Natural killer cell (primary cell): ENCODE data around the gene KITLG. TPM values are rescaled to one million over a fixed set of nuclear protein-coding genes. Genes with fewer than 3 reads are reported as not detected.

Experiments used
- ATAC-seq, 3 donors: fragments of 150-1000 bp in 2 of 3; fragments of 200-7000 bp in 1 of 3; cut with Tn5 transposase; 1 replicate in 1 of 3; 2 replicates in 2 of 3; pipeline ENCODE4 v1.10.0; 2021; ENCODE audit warnings: mild to moderate bottlenecking in 2 of 3, moderate library complexity in 2 of 3
- DNase-seq, 2 donors: peaks; one replicate each; pipeline versions ENCODE4 v3.0.0 to v3.0.0-alpha.2; 2013 to 2021; ENCODE audit warnings: mixed read lengths in 1 of 2
- H3K27ac ChIP-seq: one replicate; pipeline ENCODE4 v1.5.1; 2013; ENCODE audit warnings: mild to moderate bottlenecking, low read length
- H3K27me3 ChIP-seq: one replicate; pipeline ENCODE4 v1.6.1; 2013; ENCODE audit warnings: low read length; ENCODE audit not compliant: control insufficient read depth, insufficient read depth
- H3K36me3 ChIP-seq: one replicate; pipeline ENCODE4 v1.6.1; 2013; ENCODE audit warnings: low read length; ENCODE audit not compliant: control insufficient read depth, insufficient read depth
- H3K4me1 ChIP-seq: one replicate; pipeline ENCODE4 v1.6.1; 2013; ENCODE audit warnings: low read length; ENCODE audit not compliant: control insufficient read depth, insufficient read depth
- H3K4me3 ChIP-seq: one replicate; pipeline ENCODE4 v1.5.1; 2013; ENCODE audit warnings: low read length
- H3K9me3 ChIP-seq: one replicate; pipeline ENCODE4 v1.6.1; 2013; ENCODE audit warnings: low read length; ENCODE audit not compliant: control insufficient read depth, insufficient read depth
- H3K27ac Mint-ChIP-seq, 2 donors: one replicate each; pipeline ENCODE4 v1.8.0; 2022; ENCODE audit warnings: mild to moderate bottlenecking in 2 of 2, mixed read lengths in 2 of 2, moderate library complexity in 1 of 2
- H3K27me3 Mint-ChIP-seq, 2 donors: one replicate each; pipeline ENCODE4 v1.8.0; 2022; ENCODE audit warnings: low read depth in 2 of 2, mixed read lengths in 2 of 2
- H3K36me3 Mint-ChIP-seq: one replicate; pipeline ENCODE4 v1.8.0; 2022; ENCODE audit warnings: mixed read lengths
- H3K4me1 Mint-ChIP-seq, 2 donors: one replicate each; pipeline ENCODE4 v1.8.0; 2022; ENCODE audit warnings: mixed read lengths in 2 of 2
- H3K4me3 Mint-ChIP-seq: one replicate; pipeline ENCODE4 v1.8.0; 2022; ENCODE audit warnings: mild to moderate bottlenecking, moderate library complexity, mixed read lengths
- H3K9me3 Mint-ChIP-seq, 2 donors: one replicate each; pipeline ENCODE4 v1.8.0; 2022; ENCODE audit warnings: mixed read lengths in 2 of 2
- WGBS: methylation state at CpG from one replicate; pipeline ENCODE4 v1.1.7; 2013; ENCODE audit warnings: missing lambda C conversion rate; ENCODE audit not compliant: insufficient coverage; 5-methylcytosine and 5-hydroxymethylcytosine counted together
- intact Hi-C: fragments of 100-400 bp; cut with micrococcal nuclease; formaldehyde crosslinking; loops from one replicate; pipeline ENCODE4 v1.14.2; 2022
- total RNA-seq, 4 donors: library from RNA; stranded (reverse); fragments of 120-200 nt in 1 of 4; gene quantifications; one replicate each; pipeline versions ENCODE4 v1.2.3 to v1.2.4, GENCODE V29; 2013 to 2022
- TF ChIP-seq, protein P1 (sequence below): fragments of 200-600 bp; IDR thresholded peaks from one replicate; pipeline ENCODE4 v1.8.0; 2022; ENCODE audit warnings: antibody characterized with exemption

The KITLG gene
- total RNA-seq, 3 donors from 2014 or later (not counting 1 experiment from before 2014, with no cell fraction given) = not detected

DNA sequence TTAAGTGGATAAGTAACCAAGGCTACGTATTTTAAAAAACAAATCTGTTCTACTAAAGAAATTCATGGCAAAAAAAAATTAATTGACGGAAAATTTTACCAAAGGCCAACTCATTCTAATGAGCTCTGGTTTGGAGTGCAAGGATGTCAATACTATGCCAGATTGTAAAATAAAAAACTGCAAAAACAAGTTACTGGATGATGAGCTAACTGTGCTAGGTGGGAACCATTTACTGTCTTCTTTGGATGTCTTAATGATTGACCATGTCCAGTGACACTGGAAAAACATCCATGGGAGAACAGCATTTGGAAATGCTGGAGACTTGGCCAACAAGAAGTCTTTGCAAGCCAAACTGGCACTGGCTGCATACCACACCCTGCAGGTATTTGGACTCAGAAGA, 41.6 kb downstream of the KITLG start:
- H3K4me1 Mint-ChIP-seq = no peaks in the 10 kb centered on the region
- ATAC-seq (no peak), DNase-seq (no peak)
- H3K4me1 ChIP-seq = no peaks in the 10 kb centered on the region
- no peaks in the 10 kb centered on the region for H3K27me3 ChIP-seq
- peaks cover 0 to 6% of the 10 kb centered on the region in 2 donors for H3K9me3 Mint-ChIP-seq
- WGBS = 86% methylated on average over 2 of the region's 2 CpGs
- H3K9me3 ChIP-seq = no peaks in the 10 kb centered on the region
- TF ChIP-seq, protein P1, sequence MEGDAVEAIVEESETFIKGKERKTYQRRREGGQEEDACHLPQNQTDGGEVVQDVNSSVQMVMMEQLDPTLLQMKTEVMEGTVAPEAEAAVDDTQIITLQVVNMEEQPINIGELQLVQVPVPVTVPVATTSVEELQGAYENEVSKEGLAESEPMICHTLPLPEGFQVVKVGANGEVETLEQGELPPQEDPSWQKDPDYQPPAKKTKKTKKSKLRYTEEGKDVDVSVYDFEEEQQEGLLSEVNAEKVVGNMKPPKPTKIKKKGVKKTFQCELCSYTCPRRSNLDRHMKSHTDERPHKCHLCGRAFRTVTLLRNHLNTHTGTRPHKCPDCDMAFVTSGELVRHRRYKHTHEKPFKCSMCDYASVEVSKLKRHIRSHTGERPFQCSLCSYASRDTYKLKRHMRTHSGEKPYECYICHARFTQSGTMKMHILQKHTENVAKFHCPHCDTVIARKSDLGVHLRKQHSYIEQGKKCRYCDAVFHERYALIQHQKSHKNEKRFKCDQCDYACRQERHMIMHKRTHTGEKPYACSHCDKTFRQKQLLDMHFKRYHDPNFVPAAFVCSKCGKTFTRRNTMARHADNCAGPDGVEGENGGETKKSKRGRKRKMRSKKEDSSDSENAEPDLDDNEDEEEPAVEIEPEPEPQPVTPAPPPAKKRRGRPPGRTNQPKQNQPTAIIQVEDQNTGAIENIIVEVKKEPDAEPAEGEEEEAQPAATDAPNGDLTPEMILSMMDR = no peak
- no peak overlapping the region for H3K27ac Mint-ChIP-seq
- no peaks in the 10 kb centered on the region for H3K27me3 Mint-ChIP-seq
- no peaks in the 10 kb centered on the region for H3K36me3 ChIP-seq
- no peak overlapping the region for H3K27ac ChIP-seq
- no peaks in the 10 kb centered on the region for H3K36me3 Mint-ChIP-seq
- H3K4me3 ChIP-seq = no peak overlapping the region
- intact Hi-C loops = no loop called here
- no peak overlapping the region for H3K4me3 Mint-ChIP-seq

DNA sequence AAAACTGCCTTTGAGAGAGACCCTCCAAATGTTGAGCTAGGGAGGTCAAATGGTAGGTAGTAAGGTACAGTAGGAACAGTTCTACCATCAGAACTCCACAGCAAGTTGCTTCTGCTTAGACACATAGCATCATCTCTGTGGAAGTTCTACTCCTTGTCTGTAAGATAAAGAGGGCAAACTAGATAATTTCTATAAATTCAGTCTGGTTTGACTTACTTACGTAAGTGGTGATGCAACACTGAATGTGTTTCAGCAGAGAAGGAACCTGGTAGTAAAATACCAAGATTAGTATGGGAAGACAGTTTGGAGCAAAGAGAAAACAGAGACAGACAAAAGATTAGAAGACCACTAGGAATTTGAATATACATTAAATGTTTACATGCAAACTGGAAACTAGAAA, 42.0 kb downstream of the KITLG start:
- Histone ChIP-seq H3K4me3 (no peak overlapping the region), H3K27ac (no peak overlapping the region), H3K36me3 (no peaks in the 10 kb centered on the region), H3K9me3 (no peaks in the 10 kb centered on the region), H3K4me1 (no peaks in the 10 kb centered on the region), H3K27me3 (no peaks in the 10 kb centered on the region)
- no peak overlapping the region for H3K27ac Mint-ChIP-seq
- no peaks in the 10 kb centered on the region for H3K27me3 Mint-ChIP-seq
- no peaks in the 10 kb centered on the region for H3K36me3 Mint-ChIP-seq
- ATAC-seq (no peak), DNase-seq (no peak)
- intact Hi-C loops = no loop called here
- H3K4me1 Mint-ChIP-seq = no peaks in the 10 kb centered on the region
- TF ChIP-seq, protein P1 = no peak
- H3K9me3 Mint-ChIP-seq = peaks cover 0 to 3% of the 10 kb centered on the region in 2 donors
- H3K4me3 Mint-ChIP-seq = no peak overlapping the region
- 93% methylated on average over 1 of the region's 1 CpG for WGBS

DNA sequence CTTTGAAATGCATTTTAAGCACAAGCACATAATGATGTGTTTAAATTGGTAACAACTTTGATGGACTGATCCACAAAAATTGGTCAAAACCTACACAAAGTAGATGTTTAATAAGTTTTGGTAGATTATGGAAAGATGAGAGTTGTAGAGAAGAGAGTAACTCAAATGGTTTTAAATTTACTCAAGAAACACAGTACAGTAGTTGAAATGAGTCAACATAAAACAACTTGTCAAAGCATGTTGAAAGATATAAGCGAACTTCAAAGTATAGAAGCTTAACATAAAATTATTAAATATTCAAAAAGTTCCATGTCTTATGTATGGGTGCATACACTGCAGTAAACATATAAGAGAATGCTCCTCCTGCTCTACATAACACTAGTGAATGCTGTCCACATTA, 49.4 kb downstream of the KITLG start:
- H3K4me3 Mint-ChIP-seq = no peak overlapping the region
- Histone ChIP-seq H3K4me1 (no peaks in the 10 kb centered on the region), H3K4me3 (no peak overlapping the region), H3K9me3 (no peaks in the 10 kb centered on the region), H3K27me3 (no peaks in the 10 kb centered on the region), H3K27ac (no peak overlapping the region), H3K36me3 (no peaks in the 10 kb centered on the region)
- H3K9me3 Mint-ChIP-seq = peaks cover 3 to 4% of the 10 kb centered on the region in 2 donors
- WGBS = no CpG with 5 or more reads among the region's 1 CpG
- no peaks in the 10 kb centered on the region for H3K27me3 Mint-ChIP-seq
- intact Hi-C loops = no loop called here
- no peaks in the 10 kb centered on the region for H3K36me3 Mint-ChIP-seq
- DNase-seq (no peak), ATAC-seq (no peak)
- no peak overlapping the region for H3K27ac Mint-ChIP-seq
- TF ChIP-seq, protein P1 = no peak
- H3K4me1 Mint-ChIP-seq = no peaks in the 10 kb centered on the region
